ENCODE measurements around the gene ZC3H12C.

Gene ZC3H12C

GRCh38 chr11:110152199-110152598 lies 59.0 kb downstream of the ZC3H12C start:
- no peak for DNase-seq

- no peak for DNase-seq
Measured at GRCh38 chr11:110153474-110153873, 60.3 kb downstream of the ZC3H12C start.

GRCh38 chr11:110156503-110156902 lies 63.3 kb downstream of the ZC3H12C start:
- DNase-seq: no peak

GRCh38 chr11:110158317-110159200 lies 65.4 kb downstream of the ZC3H12C start:
- DNase-seq: no peak

- no peak for DNase-seq
Measured at GRCh38 chr11:110159476-110159875, 66.3 kb downstream of the ZC3H12C start.

- no peak for DNase-seq
Measured at GRCh38 chr11:110160016-110160415, 66.8 kb downstream of the ZC3H12C start.

- no peak for DNase-seq
Measured at GRCh38 chr11:110160437-110160836, 67.2 kb downstream of the ZC3H12C start.

GRCh38 chr11:110161061-110161460 lies 67.9 kb downstream of the ZC3H12C start:
- no peak for DNase-seq

- no peak for DNase-seq
Measured at GRCh38 chr11:110162216-110162615, 69.0 kb downstream of the ZC3H12C start.

GRCh38 chr11:110165039-110165925 lies 72.1 kb downstream of the ZC3H12C start:
- no peak for DNase-seq

GRCh38 chr11:110168033-110168803 lies 75.0 kb downstream of the ZC3H12C start:
- no peak for DNase-seq

- no peak for DNase-seq
Measured at GRCh38 chr11:110169738-110170137, 76.5 kb downstream of the ZC3H12C start.

- DNase-seq: no peak
Measured at GRCh38 chr11:110172468-110173065, 79.4 kb downstream of the ZC3H12C start.

- DNase-seq: peak in 2 of 3 experiments; percentile 6 to 38
Measured at GRCh38 chr11:110173811-110174644, 80.8 kb downstream of the ZC3H12C start.

- peak in 1 of 3 experiments; percentile 57 for DNase-seq
Measured at GRCh38 chr11:110174645-110175310, 81.6 kb downstream of the ZC3H12C start.

- DNase-seq: no peak
Measured at GRCh38 chr11:110176366-110177085, 83.3 kb downstream of the ZC3H12C start.

- DNase-seq: no peak
Measured at GRCh38 chr11:110177086-110177456, 83.9 kb downstream of the ZC3H12C start.

GRCh38 chr11:110179064-110179463 lies 85.9 kb downstream of the ZC3H12C start:
- no peak for DNase-seq

- DNase-seq: no peak
Measured at GRCh38 chr11:110182886-110183285, 89.7 kb downstream of the ZC3H12C start.

GRCh38 chr11:110184456-110184855 lies 91.3 kb downstream of the ZC3H12C start:
- DNase-seq: no peak
